CD4-positive, alpha-beta T cell treated with Interleukin-15 for 4 hours (primary cell): Measurements from ENCODE around the gene MACC1.

Experiments
- DNase-seq: peaks from one replicate; pipeline ENCODE4 v3.0.0-alpha.2; 2020; ENCODE audit warnings: low spot score

MACC1 gene

DNA sequence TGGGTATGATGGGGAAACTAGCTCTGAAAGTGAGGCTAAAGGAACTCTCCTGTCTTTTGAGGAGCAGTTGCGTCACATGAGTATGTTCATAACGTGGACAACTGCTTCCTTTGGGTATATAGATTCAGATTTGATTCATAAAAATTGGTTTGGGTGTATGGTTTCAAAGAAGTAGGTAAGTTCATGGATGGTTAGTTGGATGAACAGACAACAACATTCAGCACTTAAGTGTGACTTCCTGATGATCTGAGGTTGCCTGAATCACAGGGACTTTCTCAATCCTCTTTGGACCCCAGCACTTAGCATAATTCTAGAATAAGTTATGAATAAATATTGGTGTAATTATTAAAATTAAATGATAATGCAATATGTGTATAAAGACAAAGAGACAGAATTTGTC is 43.4 kb downstream of the MACC1 start:
- no peak for DNase-seq

DNA sequence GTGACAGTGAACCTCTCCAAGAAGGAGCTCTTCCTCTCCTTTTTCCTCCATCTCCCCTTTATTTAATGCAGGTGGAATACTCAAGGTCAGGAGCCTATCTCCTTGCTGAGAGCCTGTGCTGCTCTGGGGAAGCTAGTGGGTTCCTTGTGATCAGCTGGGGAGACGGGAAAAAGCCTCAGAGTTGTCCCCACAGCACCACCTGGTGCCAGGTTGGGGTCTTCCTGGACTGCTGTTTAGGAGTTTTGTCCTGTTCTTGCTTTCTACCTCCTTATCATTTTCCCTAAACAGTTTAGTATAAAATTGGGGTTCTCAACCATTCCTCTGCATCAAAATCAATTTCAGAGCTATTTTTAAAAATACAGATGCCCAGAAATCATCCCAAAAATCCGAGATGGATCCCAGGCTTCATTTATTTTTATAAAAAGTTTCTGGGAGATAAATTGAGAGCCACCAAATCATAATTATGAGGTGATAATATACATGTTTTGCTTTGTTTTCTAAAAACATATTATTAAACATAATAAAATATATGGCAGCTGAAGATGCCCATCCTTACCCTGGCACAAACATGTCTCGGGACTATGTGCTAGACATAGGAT is 44.3 kb downstream of the MACC1 start:
- no peak for DNase-seq

DNA sequence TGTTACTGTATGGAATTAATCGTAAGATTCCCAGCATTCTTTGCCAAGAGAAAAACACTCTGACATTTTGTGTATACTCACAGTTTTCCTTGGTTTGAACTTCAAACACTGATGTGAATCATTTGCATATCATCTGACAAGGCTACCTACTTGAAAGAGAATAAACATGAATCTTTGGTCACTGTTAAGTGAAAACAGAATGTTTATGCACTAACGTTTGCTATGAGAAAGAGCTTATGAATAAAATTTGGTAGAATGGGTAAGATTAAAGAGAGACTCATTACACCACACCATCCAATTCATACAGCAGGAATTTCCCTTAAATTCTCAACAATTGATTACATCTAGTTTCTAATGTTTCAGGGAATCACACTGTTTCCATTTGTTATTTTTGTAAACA is 46.6 kb downstream of the MACC1 start:
- DNase-seq, result no peak

DNA sequence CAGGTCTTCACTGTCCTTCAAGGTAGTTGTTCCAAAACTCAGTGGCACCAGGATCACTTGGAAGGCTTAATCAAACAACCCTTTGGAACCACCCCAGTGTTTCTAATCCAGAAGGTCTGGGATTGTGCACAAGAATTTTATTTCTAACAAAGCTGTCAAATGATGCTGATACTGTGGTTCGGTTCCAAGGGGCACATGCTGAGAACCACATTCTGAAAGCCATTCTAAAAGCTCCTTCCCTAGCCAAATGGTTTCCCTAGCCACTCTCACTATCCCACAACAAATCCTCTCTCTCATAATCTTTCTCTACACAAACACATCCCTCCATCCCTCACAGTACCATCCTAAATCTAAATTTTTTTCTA is 52.1 kb downstream of the MACC1 start:
- no peak for DNase-seq

DNA sequence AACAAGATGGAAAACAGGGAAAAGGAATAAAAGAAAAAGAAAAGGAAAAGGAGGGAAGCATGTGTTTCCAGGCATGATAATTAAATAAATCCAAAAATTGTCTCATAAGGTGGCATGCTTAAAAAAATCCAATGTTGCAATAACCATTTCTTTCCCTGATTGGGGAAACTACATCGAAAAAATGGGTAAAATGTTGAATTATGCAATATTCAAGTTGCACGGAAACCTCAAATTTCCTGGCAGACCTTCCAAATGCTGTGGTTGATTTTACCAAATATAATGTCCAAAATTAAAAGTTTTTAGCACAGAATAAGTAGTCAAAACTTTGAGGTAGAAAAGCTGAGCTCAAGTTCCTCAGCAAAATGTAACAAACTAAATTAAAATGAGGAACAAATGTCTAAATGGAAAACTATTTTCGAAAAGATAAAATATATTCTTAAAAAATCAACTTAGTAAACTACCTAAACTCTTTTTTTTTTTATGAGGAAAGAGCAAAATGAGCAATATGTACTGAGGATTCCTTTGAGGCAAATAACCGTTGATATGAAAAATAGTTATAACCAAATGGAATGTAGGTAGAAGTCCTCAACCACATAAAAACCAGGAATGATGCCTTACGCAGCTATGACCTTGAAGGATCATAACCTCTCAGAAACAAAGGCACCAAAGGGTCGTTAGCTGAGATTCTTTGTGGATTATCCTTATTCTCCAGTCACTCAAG is 52.6 kb downstream of the MACC1 start:
- DNase-seq, result no peak

DNA sequence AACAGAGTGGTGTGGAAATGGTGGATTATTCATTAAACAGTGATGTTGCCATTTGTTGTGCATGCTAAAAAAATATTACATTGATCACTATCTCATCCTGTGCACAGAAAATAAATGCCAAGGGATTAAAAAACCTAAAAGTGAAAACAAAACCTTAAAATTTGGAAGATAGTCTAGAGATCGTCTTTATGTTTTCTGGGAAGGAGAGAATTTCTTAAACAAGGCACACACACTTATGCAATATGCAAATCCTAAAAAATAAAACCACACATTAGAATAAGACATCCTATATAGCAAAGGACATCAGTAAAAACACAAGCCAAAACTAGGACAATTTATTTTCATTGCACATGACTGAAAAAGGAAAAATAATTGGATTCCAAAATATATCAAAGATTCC is 54.5 kb downstream of the MACC1 start:
- no peak for DNase-seq

DNA sequence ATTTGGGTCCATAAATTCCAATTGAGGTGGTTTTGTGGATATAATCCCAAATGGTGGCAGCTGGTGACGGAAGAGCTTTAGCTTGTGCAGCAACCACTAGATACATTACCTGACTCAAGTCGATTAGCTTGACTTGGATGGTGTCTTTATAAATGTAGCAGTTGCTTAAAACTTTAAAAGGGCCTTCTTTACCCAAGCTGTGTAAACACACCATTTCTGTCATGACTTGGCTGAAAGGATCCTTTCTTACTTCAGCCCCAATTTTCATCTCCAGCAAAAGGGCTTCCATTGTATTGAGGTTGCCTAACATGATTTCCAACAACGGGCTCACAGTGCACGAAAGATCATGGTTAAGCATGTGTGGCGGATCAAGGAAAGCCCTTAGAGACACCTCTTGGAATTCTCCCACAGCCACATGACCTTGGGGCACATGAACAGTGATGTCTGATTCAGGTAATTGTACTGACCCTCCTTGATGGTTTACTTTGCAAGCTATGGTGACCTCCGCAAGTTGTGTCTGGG is 57.9 kb downstream of the MACC1 start:
- DNase-seq, result no peak

DNA sequence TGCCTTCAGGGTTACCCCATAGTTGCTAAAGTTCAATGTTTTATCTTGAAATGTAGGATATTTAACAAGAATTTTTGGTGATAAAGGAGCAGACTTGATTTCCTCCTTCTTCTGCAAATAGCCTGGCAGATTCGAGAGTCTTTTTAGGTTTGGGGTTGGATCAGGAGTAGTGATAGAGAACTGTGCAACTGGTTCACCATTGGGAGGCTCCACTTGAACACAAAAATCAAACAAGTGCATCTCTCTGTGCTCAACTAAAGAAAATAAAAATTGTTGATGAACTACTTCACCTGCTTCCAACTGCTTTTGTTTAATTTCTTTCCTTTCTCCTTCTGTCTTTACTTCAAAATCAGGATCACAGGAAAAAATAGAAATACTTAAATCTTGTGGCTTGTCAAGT is 58.5 kb downstream of the MACC1 start:
- DNase-seq, result no peak

DNA sequence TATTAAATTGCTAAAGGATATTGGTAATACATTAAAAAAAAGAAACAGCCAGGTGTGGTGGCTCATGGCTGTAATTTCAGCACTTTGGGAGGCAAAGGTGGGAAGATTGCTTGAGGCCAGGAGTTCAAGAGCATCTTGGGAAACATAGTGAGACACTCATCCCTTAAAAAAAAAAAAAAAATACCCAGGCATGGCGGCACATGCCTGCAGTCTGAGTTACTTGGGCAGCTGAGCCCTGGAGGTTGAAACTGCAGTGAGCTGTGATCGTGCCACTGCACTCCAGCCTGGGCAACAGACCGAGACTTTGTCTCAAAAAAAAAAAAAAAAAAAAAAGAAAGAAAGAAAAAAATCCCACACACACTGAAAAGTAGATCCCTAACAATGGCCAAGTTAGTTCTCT is 59.7 kb downstream of the MACC1 start:
- no peak for DNase-seq

DNA sequence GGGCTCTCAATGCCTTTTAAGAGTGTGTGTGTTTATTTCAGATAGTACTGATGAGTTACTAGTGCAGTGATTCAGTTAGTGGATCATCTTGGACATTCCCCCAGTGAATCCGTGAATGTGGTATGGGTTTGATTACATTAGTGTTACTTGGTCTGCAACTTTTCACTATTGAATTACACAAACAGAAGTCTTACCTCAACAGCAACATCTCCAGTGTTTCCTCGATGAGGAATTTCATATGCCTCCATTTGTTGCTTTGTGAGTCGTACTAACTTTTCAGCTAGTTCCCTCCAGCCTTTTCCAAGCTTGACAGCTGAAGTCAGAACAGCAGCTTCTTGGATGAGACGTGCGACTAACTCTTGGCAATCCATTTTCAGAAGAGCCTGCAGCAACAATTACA is 63.2 kb downstream of the MACC1 start:
- no peak for DNase-seq

DNA sequence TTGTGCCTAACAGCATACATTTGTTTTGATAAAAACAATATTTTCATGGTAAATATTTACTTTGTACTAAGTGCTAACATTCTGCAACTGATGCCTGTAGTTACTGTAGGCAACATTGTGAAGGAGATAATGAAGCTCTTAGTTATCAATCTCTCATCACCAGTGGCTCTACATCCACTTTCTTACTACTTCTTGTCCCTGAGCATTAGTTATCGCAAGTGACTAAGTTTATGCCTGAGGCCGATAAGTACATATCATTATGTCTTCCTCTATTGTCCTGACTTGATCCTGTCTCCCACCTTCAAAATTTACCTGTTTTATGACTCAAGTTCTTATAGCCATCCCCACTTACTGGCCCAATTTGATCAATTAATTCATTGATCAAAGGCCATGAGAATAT is 63.6 kb downstream of the MACC1 start:
- no peak for DNase-seq

DNA sequence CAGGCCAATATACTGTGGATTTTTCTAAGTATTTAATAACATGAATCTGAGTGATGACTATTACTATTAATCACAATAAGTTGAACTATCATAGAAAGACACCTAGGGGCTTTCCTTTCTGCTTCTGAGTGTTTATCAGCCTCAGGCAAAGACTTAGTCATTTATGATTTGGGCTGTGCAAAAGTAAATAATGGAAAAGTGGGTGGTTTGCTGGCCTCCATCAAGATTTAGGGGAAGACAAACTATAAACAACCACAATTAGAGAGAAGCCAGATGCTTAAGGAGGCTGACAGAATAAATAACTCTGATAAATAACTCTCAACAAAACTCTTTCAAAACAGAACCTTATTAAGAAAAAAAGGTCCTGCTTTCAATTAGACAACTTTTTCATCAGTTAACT is 64.7 kb downstream of the MACC1 start:
- no peak for DNase-seq

DNA sequence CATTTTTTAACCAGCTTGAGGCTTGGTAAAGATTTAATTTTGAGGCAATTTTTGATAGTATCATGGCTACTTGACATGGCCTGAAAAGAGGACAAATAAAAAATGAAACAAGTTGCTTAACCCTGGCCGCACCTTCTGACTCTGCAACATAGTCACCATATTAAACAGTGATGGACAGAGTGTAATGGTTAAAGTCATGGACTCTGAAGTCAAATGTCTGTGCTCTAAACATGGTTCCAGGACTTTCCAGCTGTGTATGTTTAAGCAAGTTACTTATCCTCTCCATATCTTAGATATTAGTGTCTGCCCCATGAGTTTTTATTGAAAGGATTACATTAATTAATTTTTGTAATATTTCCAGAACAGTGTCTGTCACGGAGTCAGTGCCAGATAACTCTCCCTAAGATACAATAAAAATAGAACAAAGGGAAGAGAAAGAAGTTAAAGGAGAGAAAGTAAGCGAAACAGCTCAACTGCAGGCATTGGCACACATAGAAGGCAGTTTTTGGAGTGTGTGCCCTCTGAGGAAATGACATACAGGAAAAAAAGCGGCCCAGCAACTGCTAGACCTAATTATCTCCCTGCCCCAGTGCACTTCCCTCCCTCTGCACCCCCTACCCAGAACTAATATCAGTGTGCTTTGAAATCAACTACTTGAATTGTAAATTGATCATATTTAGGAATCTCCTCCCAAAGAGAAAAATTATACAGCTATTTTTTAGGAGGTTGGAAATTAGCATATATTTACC is 65.3 kb downstream of the MACC1 start:
- no peak for DNase-seq

DNA sequence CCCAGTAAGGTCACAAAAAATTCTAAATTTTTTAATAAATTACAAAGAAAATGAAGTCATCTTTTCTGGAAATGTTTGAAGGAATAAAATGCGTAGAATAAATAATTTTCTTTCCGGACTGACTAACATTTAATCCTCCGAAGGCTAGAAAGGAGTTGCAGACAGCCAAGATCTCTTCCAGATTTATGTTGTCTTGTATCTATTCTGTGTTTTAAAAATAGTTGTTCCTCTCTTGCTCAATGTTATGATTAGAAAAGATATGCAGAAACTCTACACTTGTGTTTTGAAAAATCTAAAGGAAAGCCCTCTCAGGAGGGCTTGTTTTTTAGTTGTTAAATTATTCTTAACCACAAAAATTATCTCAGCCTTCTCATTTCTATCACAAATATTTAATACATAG is 70.7 kb downstream of the MACC1 start:
- DNase-seq, result no peak

DNA sequence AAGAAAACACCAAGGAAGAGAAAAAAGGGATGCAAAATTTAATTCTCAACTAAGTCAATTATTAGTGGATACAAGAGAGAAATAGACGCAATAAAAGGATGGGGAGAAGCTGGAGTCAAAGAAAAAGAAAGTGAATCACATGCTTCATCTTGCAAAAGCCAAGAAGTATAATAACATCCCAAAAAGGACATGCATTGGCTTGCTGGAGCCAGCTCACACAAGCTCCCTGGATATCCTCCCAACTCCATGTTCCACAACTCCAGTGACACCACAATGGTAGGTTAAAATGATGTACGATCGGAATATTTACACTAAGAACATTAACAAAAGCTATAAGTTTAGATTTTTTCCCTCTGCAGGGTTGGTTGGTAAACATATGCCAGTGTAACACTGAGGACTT is 72.4 kb downstream of the MACC1 start:
- no peak for DNase-seq

DNA sequence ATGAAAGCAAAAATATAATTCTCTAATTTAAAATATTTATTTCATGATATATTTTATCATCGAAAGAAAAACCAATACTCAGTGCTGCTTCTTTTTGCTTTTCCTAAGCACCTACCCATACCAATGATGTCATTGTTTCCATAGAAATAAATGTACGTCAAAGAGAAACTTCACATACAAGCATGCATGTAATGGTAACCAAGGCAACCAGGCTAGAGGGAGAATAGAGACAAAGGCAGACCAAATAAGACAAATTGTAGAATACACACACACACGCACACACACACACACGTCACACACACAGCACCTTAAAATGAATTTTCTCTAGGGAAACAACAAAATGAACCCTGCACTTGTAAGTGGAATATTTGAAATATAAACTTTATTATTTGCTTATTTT is 75.5 kb downstream of the MACC1 start:
- no peak for DNase-seq

DNA sequence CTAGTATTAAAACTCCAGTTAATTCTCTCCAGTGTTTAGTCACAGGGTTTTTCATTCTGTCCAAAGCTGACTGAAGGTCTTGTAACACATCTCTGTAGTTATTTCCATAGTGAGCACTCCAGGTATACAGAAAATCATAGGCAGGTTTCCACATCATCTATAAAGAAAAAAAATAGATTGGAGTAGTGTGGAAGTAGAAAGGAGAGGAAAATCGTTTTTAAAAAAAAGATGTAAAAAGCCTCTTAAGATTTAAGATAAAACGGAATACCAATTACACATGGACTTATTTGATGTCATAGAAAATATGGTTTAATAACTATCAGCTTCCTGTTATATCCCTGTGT is 76.2 kb downstream of the MACC1 start:
- DNase-seq, result no peak

DNA sequence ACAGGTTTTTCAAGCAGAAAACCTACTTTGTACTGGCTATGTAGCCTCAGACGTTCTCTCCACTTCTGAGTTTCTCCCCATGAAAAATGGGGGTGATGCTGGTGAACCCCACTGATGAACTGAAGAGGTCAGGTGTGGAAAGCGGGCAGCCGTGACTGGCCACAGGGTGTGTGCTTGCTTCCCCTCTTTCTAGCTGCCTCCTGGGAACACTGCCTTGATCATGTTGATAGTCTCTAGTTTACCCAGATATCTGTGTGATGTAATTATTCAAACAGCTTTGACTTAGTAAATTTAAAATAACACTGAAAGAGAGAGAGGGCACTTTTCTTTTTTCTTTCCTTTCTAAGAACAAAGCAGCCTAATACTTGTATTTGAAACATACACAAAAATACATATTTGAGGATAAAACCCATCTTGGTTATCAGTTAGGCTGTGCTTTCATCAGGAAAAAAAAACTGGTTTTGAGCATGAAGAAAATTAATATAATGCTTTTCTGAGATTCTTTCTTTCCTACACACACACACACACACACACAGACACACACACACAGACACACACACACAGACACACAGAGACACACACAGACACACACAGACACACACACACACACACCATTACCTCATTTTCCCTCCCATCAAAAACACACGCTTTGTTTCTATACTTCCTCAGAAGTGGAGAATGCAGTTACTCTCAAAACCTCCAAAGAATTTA is 76.7 kb downstream of the MACC1 start:
- DNase-seq, result no peak

DNA sequence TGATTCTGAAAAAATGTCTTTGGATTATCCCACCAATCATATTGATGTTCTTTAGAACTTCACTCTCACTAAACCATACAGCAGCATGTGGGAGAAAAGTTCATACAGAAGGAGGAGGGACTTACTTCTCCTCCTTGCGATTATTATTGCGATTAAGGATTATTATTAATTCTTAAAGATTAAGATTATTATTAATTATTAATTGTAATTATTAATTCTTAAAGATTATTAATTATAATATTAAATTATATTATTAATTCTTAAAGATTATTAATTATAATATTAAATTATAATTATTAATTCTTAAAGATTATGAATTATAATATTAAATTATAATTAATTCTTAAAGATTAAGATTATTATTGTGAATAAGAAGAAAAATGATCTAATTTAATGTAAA is 80.5 kb downstream of the MACC1 start:
- no peak for DNase-seq

DNA sequence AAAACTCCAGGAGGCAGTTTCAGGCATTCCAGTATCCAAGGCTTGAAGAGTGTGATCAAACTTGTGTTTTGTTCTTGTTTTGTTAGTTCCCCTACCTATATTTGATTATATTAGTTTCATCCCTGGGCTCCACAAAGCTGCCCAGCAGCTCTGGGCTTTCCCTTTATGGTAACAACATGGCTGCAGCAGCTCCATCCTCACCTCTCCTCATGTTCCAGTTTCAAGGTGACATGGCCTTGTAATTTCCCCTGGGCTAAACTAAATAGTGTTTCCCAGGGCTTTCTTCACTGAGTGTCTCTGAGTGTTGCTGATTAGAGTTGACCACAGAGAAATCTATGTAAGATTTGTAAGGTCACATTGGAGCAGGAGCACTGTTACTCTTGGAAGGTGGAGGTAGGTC is 83.4 kb downstream of the MACC1 start:
- no peak for DNase-seq

DNA sequence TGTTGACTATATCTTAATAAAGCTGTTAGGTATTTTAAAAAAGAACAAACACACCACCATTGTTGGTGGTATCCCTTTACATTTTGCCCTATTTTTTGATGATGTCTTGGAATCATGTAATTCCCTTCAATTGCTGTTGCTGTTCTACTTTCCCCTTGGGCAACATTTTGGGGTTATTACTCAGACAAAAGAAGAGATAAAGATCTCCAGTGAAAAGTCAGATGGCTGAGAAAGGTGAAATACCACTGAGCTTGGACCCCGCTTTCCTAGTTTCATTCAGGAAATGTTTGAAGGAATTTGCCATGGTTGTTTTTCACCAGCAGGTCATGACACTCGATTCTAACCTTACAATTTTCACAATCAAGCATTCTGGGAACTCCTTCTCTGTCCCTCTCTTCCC is 84.6 kb downstream of the MACC1 start:
- no peak for DNase-seq

DNA sequence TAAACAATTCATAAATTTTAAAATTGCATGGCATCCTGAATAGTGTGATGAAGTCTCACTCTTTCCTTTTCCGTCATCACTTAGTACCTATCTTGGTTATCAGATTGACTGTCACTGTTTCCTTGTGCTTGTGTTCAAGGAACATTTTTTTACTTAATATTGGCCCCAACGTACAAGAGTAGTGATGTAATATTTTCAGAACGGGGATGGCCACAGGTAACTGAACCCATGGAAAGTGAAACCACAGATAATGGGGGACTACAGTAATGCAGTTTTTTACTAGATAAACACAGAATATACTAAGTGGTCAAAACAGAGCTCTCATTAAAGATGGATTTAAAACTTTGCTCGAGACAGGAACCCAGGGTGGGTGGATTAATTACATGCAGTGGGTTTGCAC is 85.4 kb downstream of the MACC1 start:
- no peak for DNase-seq

DNA sequence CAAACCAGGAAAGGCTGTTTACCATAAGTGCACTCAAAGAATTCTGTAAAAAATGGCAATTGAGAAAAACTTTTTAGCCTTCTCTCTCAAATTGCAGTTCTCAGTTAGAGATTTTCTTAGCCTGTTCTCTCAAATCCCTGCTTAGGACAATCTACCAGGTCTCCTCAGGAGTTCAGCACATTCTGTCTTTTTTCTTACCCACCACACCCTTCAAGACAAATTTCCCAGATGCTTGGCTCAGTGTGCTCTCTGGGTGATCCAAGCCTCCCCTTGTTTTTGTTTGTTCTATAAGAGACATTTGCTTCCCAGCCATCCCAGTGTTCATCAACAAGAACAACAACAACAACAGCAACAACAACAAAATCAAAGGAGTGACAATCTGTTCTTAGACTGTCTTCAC is 87.3 kb downstream of the MACC1 start:
- no peak for DNase-seq
